GM21825 (cell line): Measurements from ENCODE around the gene MUC5AC.
"Not testable (repeated sequence)": the region's sequence is repeated elsewhere in the genome, so short reads cannot be mapped to it uniquely, and the experiment has no call there.

Experiments
- ATAC-seq: cut with Tn5 transposase; IDR thresholded peaks from one replicate; pipeline ENCODE4 v1.9.1; 2021; ENCODE audit warnings: mild to moderate bottlenecking, moderate library complexity; ENCODE audit not compliant: unreplicated experiment

Gene MUC5AC

DNA sequence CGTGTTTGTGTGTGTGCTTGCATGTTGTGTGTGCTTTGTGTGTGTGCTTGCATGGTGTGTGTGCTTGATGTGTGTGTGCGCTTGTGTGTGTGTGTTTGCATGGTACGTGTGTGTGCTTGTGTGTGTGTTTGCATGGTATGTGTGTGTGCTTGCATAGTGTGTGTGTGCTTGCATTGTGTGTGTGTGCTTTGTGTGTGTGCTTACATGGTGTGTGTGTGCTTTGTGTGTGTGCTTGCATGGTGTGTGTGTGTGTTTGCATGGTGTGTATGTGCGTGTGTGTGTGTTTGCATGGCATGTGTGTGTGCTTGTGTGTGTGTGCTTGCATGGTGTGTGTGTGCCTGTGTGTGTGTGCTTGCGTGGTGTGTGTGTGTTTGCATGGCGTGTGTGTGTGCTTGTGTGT is 10.0 kb upstream of the MUC5AC start:
- no peak for ATAC-seq

DNA sequence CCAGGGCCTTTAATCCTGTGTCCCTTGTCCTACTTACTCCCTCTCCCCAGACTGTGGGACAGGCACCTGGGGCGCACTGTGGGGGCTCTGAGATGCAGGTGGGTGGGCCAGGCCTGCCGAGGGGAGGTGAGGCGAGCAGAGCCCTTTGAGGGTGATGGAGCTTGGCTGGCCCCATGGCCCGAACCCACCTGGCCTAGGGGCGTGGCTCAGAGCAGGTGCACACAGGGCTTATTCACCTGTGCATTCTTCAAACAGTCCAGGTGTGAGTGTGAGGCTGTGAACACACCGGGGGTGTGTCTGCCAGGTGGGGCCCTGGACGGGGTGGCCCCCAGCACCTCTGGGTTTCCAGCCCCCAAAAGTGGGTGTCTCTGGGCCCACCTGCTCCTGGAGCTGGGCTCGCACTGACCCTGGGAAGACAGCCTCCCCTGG is 9.0 kb upstream of the MUC5AC start:
- ATAC-seq: no peak

DNA sequence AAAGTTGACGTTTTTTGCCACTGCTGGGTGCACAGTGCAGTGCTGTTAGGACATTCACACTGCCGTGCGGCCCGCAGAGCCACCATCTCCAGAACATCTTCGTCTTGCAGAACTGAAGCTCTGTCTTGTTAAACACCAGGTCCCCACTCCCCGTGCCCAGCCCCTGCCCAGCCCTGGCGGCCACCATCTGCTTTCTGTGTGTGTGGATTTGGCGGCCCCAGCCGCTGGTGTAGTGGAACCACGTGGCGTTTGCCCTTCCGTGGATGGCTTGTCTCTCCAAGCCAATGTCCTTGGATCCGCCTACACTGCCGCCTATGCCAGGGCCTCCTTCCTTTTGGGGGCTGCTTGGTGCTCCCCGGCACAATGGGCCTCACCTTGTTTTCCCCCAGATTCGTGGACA is 8.2 kb upstream of the MUC5AC start:
- ATAC-seq: no peak

DNA sequence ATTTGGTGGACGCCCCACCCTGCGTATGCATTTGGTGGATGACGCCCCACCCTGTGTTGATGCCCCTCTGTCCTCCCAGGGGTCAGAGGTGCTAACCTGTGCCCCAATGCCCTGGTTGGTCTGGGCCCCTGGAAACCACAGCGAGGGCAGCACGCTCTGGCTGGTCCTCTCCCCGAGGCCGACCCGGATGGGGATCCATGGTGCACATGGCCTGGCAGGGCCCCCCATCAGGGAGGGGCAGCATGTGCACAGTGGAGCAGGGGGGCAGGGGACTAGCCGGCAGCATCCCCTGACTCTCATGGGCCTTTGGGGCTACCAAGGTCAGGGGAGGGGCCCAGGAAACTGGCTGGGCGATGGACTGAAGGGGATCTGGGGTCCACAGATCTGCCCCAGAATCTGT is 7.6 kb upstream of the MUC5AC start:
- no peak for ATAC-seq

DNA sequence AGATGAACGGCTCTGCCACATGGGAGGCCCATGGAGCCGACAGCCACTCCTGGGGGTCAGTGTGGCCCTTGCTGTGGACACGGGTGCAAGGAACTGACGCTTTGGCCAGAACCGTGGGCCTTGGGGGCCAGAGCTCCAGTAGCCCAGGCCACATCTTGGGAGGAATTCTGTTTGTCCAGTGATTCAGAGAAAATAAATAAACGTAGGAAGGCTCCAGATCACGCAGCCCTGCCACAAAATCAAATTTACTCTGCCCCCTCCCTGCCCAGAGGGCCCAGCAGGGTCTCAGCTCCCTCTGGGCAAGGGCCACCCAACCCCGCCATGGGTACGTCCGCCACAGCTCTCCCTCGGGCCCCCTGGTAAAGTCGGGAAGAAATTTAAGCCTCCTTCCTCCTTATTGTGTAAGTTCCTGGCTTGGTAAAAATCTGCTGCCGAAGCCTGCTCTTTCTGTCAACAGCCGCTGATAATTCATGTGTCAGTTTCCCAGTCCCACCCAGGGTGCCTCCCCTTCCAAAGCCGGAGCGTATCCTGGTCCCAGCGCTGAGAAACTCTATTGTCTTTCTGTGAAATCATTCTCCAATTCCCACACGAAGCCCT is 6.9 kb upstream of the MUC5AC start:
- ATAC-seq: no peak

DNA sequence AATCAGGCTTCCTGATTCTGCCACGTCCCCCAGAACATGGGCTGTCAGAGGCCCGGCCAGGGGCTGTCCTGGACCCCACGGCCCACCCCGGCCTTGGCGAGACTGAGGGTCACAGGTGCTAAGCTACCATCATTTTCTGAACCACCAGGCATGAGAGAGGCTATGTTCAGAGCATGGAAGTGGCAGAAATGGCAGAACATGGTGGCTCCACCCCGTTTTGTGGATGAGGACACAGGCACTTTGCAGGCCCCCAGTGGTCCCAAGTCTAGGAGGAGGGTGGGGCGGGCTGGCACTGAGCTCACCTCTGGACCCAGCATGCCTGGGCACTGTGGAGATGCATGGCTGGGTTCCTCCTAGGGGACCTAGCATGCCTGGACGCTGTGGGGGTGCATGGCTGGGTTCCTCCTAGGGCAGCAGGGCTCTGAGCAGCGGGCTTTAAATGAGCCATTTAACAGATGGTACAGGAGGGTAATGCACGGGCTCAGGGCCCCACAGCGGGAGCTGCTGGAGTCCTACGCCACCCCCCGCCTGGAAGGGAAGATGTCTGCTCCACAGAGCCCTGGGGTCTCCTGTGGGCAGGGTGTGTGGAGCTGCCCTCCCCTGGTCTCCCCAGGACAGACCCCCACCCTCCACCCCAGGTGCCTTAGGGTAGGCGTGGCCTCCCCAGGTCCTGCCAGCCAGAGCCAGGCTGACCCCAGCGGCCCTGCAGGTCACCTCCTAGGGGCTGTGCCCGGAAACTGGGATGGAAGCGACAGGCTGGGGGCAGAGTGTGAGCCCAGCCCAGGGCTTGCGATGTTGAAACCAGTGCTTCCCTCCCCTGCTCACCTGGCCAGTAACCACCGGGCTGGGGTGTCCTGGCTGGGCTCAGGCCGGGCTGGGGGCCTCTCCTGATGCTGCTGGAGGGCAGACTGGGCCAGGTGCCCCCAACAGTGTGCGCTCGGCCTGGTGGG is 6.1 kb upstream of the MUC5AC start:
- no peak for ATAC-seq

DNA sequence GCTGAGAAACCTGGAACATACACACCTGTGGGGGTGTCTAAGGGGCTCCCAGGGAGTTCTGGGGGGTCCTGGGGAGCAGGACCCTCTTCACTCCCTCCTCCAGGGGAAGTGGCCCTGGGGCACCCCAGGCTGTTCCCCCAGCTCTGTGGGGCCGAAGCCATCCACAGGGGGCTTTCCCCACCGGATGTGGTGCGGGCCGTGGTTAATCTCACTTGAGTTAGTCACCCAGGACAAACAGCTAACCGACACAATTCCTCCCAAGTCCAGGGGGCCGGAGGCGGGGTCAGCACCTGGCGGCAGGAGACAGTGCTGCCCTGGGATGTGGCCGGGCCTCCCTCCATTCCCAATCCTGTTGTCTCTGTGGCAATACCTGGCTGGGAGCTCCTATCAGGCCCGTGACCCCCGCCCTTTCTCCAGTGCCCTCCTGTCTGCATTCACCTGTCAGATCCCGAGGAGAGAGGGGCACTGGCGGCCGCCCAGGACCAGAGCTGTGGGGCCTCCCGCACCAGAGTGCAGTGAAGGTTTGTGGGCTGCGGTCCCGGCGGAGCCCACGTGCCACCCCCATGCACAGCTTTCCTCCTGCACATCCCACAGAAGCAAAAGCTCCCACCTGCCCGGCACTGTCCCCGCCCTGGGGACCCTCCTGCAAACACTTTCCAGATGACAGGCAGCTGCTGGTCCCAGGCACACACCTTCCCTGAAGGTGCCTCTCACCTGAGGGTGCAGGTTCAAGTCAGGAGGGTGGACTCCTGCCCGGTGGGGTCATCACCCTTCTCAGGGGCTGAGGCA is 5.2 kb upstream of the MUC5AC start:
- ATAC-seq: no peak

DNA sequence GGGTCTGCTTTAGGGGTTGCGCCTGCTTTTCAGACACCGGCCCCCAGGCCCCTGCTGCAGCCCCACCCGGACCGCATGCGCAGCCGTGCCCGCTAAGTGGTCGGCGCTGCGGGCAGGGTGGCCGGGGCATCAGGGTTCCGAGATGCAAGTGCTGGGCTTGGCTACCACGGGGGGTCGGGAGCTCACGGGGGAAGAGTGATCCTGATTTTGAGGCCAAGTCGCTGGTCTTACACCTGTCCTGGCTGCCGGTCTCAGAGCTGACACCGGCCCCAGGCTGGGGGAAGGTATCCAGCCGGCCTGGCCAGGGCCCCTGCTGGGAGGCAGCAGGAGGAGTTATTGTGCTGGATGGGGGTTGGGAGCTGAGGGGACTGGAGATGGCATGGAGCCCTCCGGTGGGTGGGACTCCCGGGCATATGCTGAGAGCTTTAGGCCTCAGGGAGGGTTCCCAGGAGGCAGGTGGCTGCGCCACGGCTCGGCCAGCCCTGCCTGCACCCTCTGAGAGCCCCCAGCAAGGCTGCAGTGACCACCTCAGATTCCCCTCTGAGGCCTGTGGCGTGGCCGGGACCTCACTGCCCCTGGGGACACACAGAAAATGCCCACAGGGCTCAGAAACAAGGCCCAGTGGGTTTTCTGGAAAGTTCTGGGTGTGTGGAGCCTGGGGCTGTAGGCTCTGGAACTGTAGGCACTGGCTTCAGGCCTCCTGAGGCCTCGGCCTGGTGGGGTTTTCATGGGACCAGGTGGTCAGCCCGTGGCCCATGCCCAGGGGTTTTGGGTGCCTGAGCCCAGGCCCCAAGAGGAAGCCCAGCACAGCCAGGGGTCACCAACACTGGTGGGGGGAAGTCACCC is 4.4 kb upstream of the MUC5AC start:
- no peak for ATAC-seq

DNA sequence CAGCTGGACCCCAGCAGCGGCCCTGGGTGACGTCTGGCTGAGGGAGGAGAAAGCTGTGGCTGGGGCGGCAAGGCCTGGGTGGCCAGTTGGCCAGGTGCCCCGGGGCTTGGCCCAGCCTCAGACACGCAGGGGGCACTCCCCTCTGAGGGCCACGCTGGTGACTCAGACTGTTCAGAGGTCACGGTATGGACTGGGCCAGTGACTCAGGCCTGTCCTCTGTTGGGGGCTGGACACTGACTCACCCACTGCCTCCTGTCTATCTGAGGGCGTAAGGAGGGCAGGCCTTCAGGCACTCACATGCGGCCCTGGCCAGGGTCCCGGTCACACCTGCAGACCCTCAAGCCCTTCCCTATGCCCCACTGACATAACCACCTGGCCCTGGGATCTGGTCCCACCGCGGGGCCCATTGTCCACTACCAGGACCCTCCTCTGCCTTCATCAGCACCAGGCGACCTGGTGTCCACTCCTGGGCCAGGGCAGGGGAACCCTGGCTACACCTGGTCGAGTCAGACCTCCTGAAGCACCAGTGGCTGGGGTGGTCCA is 3.7 kb upstream of the MUC5AC start:
- no peak for ATAC-seq

DNA sequence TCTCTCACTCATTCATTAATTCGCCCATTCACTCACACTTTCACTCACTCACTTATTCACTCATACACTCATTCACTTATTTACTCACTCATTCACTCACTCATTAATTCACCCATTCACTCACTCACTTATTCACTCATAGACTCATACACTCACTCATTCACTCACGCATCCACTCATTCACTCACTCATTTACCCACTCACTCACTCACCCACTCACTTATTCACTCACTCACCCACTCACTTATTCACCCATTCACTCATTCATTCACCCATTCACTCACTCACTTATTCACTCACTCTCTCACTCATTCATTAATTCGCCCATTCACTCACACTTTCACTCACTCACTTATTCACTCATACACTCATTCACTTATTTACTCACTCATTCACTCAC is 3.1 kb upstream of the MUC5AC start:
- not testable (repeated sequence) for ATAC-seq

DNA sequence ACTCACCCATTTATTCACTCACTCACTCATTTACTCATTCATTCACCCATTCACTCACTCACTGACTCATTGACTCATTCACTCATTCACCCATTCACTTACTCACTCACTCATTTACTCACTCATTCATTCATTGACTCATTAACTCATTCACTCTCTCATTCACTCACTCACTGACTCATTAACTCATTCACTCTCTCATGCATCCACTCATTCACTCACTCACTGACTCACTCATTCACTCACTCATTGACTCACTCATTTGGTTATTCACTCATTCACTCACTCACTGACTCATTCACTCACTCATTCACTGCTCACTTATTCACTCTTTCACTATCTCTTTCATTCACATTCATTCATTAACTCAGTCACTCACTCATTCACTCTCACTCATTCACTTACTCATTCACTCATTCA is 2.5 kb upstream of the MUC5AC start:
- no peak for ATAC-seq

DNA sequence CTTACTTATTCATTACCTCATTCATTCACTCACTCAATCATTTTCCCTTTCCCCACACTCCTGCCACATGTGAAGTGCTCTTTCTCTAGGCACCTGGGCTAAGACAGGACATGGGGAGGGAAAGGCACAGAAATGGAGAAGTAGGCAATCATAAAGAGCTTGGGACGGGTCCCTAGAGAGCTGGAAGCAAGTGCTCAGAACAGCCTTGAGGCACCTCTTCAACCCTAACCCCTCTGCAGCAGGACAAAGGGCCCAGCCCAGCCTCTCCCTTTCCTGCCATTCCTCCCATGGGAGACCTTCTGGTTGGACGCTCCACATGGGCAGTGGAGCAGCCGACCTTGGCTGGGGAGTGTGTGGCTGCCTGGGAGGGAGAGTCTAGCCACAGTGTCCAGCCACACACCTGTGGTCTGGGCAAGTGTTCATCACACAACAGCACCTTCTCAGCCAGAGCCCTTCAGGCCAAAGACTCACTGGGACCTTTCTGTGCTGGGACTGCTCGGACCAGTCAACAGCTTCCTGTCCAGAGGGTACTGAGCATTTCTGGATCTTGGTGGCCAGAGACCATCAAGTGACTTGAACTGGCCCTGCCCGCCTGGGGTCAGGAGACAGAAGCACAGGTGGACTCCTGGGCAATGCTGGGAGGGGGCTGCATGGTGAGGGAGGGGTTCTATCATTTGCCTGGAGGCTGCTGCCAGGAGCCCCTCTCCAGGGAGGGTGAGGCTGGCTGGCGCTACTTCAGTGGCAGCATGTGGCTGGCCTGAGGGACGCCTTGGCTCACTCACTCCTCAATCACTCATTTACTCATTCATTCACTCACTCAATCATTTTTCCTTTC is 1.0 kb upstream of the MUC5AC start:
- ATAC-seq: no peak

DNA sequence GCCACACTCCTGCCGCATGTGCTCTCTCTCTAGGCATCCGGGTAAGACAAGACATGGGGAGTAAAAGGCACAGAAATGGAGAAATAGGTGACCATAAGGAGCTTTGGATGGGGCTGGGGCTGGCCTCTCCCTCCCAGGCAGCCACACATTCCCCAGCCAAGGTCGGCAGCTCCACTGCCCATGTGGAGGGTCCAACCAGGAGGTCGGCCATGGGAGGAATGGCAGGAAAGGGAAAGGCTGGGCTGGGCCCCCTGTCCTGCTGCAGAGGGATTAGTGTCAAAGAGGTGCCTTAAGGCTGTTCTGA is 460 bp upstream of the MUC5AC start:
- no peak for ATAC-seq

DNA sequence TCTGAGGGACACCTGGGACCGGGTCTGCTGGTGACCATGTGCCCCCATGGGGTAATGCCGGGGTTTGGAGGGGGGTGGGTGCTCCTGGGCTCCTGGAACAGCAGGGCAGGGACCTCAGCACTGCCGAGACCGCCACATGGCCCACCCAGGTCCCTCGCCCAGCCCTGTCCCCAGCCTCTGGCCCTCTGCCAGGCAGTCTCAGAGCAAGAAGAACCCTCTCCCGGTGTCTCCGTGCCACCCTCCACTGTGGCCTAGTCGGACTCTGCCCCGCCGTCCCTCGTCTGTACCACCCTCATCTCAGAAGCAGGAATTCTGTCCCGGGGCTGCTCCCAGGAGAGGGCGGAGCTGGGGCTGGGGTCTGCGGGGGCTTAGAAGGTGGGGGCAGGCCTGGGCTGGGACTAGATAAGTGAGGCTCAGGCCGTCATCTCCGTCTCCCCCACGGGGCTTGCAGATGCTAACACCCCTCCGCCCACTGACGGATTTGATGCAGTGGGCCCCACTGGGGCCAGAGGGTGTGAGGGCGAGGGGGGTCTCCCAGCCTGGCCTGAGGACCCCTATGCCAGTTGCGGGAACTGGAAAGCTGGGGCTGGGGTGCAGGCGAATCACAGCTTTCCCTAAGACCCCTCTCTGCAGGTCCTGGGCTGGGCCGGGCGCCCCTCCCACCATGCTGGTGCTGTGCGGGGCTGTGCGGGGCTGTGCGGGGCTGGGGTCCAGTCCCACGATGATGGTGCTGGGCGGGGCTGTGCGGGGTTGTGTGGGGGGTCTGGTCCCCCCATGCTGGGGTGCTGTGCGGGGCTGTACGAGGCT is 1.1 kb downstream of the MUC5AC start:
- no peak for ATAC-seq

DNA sequence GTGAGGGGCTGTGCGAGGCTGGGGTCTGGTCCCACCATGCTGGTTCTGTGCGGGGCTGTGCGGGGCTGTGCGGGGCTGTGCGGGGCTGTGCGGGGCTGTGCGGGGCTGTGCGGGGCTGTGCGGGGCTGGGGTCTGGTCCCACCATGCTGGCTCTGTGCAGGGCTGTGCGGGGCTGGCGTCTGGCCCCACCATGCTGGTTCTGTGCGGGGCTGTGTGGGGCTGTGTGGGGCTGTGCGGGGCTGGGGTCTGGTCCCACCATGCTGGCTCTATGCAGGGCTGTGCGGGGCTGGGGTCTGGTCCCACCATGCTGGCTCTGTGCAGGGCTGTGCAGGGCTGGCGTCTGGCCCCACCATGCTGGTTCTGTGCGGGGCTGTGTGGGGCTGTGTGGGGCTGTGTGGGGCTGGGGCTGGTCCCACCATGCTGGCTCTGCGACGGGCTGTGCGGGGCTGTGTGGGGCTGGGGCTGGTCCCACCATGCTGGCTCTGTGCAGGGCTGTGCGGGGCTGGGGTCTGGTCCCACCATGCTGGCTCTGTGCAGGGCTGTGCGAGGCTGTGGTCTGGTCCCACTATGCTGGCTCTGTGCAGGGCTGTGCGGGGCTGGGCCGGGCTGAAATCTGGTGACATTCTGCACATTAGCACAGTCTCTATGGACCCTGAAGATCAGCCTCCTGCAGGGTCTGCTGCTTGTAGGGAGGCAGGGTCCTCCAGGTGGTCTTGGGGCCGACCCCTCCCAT is 1.9 kb downstream of the MUC5AC start:
- not testable (repeated sequence) for ATAC-seq

DNA sequence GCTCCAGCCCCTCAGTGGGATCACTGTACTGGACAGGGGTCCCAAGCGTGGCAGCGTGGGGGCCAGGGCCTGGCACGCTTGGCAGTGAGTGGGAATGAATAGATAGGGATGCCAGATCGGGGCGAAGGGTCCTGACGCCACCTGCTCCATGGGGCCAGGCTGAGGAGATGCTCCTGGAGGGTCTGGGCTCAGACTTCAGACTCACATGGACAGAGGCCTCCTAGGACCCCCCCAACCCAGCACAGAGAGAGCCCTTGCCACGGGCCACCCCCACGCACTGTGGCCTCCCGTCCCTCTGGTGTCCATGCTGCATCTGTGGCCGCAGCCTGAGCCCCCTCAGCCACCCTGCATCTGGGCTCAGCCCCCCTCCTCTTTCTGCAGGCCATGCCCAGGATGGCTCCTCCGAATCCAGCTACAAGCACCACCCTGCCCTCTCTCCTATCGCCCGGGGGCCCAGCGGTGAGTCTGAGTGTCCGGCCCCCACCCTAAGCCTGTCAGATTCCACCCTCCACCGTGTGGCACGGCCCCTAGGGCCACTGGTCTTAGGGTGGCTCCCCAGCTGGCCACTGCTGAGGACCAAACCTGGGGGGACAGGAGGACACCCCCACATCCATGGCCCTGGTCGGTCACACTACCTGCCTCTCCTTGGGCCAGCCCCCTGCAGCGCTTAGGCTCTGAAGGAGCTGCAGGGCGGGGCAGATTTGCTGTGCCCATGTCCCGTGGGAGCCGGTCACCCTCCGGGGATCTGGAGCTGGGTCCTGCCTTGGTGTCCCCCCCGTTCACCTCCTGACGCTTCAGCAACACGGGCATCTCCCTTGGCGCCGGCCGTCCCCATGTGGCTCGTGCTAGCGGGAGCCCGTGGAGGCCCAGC is 2.7 kb downstream of the MUC5AC start:
- no peak for ATAC-seq

DNA sequence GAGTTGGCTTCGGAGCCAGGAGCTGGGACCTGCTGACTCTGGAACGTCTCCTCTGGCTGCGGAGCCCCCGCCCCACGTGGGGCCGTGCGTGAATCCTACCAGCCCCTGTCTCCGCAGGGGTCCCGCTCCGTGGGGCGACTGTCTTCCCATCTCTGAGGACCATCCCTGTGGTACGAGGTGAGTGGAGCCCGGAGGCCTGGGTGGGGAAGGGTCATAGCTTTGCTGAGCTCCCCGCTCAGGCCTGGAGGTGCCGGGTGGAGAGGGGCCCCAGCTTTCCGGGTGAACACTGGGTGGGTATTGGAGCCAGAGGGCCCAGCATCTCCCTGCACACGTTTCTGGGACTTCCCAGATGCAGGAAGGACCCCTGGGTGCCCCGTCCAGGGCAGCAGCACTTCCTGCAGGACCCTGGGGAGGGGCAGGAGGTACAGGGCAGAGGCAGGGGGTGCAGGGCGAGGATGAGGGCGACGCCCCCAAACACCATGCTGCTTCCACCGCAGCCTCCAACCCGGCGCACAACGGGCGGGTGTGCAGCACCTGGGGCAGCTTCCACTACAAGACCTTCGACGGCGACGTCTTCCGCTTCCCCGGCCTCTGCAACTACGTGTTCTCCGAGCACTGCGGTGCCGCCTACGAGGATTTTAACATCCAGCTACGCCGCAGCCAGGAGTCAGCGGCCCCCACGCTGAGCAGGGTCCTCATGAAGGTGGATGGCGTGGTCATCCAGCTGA is 3.8 kb downstream of the MUC5AC start:
- ATAC-seq: no peak
